ENCODE results near the gene AP5M1. TPM values are rescaled to one million over a fixed set of nuclear protein-coding genes. Genes with fewer than 3 reads are reported as not detected.

AP5M1 gene
- total and polyA plus RNA-seq, 2 of the 4 experiments (the other 2 are of a cell fraction) = 16.1 to 28.3 TPM

- CTCF ChIA-PET = no interaction called here
- no peak overlapping the region for H4K5ac ChIP-seq (ENCODE audit: low read depth, low read length)
- intact Hi-C loops (cut with micrococcal nuclease) = no loop called here
- no peak overlapping the region for H3K14ac ChIP-seq (replicated peaks; ENCODE audit: low read depth, low read length)
- DNase-seq (no peak), ATAC-seq (ENCODE audit: low read depth) (no peak)
- no peaks in the 10 kb centered on the region for H4K20me1 ChIP-seq (ENCODE audit: insufficient read depth, low read length)
- H3K23ac ChIP-seq (ENCODE audit: low read depth, low read length) = no peak overlapping the region
- WGBS, 2 experiments (ENCODE audit: extremely low coverage in 2 of 2, insufficient read length in 1 of 2) = 28% methylated on average over 2 of the region's 9 CpGs; no CpG with 5 or more reads in 1 of the 2 experiments
- no peak overlapping the region for H3K4ac ChIP-seq (ENCODE audit: low read depth, low read length)
- no peak overlapping the region for H2BK5ac ChIP-seq (ENCODE audit: low read depth, low read length, poor library complexity, severe bottlenecking)
- H3K27me3 ChIP-seq (ENCODE audit: control insufficient read depth, insufficient read depth, low read length) = peaks cover 2% of the 10 kb centered on the region; the same call in 1 of the 2 replicates
- POLR2A ChIA-PET (ENCODE audit: unreplicated experiment) = interaction anchor here (0.6 to 0.7 kb wide), 2 partner anchors 54 to 789 kb away, joined by 4 read pairs; no protein-coding TSS in a partner anchor
- H3K9me3 ChIP-seq (ENCODE audit: control insufficient read depth, insufficient read depth, low read length) = no peaks in the 10 kb centered on the region
- in situ Hi-C loops (cut with MboI; ENCODE audit: low sequenced_read_pairs) = no loop called here
- H2AK9ac ChIP-seq (replicated peaks; ENCODE audit: low read depth, low read length, poor library complexity) = no peak overlapping the region
- no peak overlapping the region for H2AK5ac ChIP-seq (ENCODE audit: low read depth, low read length)
- H3K9me1 ChIP-seq (ENCODE audit: insufficient read depth, low read length) = no peaks in the 10 kb centered on the region
- no peak overlapping the region for H3K9ac ChIP-seq (ENCODE audit: low read depth, low read length)
- no peaks in the 10 kb centered on the region for H3K36me3 ChIP-seq (ENCODE audit: control insufficient read depth, insufficient read depth, low read length)
- H3K18ac ChIP-seq (ENCODE audit: low read depth, low read length) = no peak overlapping the region
- no peak overlapping the region for H3K4me2 ChIP-seq (ENCODE audit: low read depth, low read length)
- BruUV-seq (replicated peaks) = no TSS peak
- no peak overlapping the region for H4K8ac ChIP-seq (ENCODE audit: low read depth in 2 of 2, low read length in 2 of 2)
- peak overlapping the region; percentile 67 for H2AFZ ChIP-seq (replicated peaks; ENCODE audit: low read length, poor library complexity)
- TF ChIP-seq MAZ (IDR thresholded peaks at IDR 0.05; ENCODE audit: borderline replicate concordance, low read depth, low read length) (no peak), SMC3 (IDR thresholded peaks at IDR 0.05; ENCODE audit: low read depth, low read length) (no peak), CTCF (conservative IDR thresholded peaks at IDR 0.05; ENCODE audit: low read depth, low read length) (no peak), RCOR1 (IDR thresholded peaks at IDR 0.05; ENCODE audit: insufficient replicate concordance, low read length) (no peak), MXI1 (IDR thresholded peaks at IDR 0.05; ENCODE audit: borderline replicate concordance, low read depth, low read length) (no peak), CEBPB (IDR thresholded peaks at IDR 0.05; ENCODE audit: low read depth, low read length) (no peak), RFX5 (IDR thresholded peaks at IDR 0.05; ENCODE audit: low read depth, low read length) (no peak), CHD1 (IDR thresholded peaks at IDR 0.05; ENCODE audit: low read depth, low read length) (no peak), USF2 (IDR thresholded peaks at IDR 0.05; ENCODE audit: low read depth, low read length) (no peak), POLR2A (IDR thresholded peaks at IDR 0.05; ENCODE audit: low read depth, low read length) (no peak), ELK1 (IDR thresholded peaks at IDR 0.05; ENCODE audit: borderline replicate concordance, low read depth, low read length) (no peak), FOS (IDR thresholded peaks at IDR 0.05; ENCODE audit: low read depth, low read length) (no peak), MAFK (IDR thresholded peaks at IDR 0.05; ENCODE audit: low read depth, low read length) (no peak)
- H3K4me3 ChIP-seq (ENCODE audit: insufficient read depth, low read depth, low read length) = no peak overlapping the region
- H4K91ac ChIP-seq (ENCODE audit: insufficient read depth, low read depth, low read length) = no peak overlapping the region
- dilution Hi-C loops (cut with HindIII; ENCODE audit: low sequenced_read_pairs, unreplicated experiment) = no loop called here
- H3K79me1 ChIP-seq (ENCODE audit: low read depth in 1 of 2, low read length in 2 of 2) = no peaks in the 10 kb centered on the region
- H2BK120ac ChIP-seq (ENCODE audit: low read depth, low read length) = no peak overlapping the region
- no peak overlapping the region for H2BK20ac ChIP-seq (ENCODE audit: low read depth, low read length)
- H2BK15ac ChIP-seq (ENCODE audit: low read depth, low read length) = no peak overlapping the region
- H3K56ac ChIP-seq (ENCODE audit: extremely low read depth, insufficient read depth, low read length) = no peak overlapping the region
- H3K4me1 ChIP-seq (ENCODE audit: control insufficient read depth, insufficient read depth, low read length) = no peaks in the 10 kb centered on the region
- no peak overlapping the region for H3K27ac ChIP-seq (ENCODE audit: insufficient read depth, low read length)
Observed at GRCh38 chr14:57345106-57345505, 76.3 kb downstream of the AP5M1 start.
